Measurements from ENCODE around the gene RERG.
"Not testable (repeated sequence)": the region's sequence is repeated elsewhere in the genome, so short reads cannot be mapped to it uniquely, and the experiment has no call there.

RERG gene

DNA sequence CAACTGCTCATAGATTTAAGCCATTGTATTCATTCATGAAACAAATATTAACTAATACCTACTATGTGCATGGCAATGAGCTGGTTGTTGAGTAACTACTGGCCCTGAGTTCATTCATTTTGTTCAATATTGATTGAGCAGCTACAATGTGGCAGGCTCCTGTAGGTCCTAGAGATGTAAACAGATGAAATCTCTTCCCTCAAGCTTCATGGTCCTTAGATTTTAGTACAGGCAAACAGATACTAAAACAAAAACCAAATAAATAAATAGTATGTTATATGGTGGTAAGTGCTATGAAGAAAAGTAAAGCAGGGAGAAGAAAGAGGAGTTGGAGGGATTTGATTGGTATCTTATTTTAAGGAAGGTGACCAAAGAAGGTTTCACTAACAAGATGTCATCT lies 77.8 kb downstream of the RERG start:
- no peak for DNase-seq (ENCODE audit: low read depth)

DNA sequence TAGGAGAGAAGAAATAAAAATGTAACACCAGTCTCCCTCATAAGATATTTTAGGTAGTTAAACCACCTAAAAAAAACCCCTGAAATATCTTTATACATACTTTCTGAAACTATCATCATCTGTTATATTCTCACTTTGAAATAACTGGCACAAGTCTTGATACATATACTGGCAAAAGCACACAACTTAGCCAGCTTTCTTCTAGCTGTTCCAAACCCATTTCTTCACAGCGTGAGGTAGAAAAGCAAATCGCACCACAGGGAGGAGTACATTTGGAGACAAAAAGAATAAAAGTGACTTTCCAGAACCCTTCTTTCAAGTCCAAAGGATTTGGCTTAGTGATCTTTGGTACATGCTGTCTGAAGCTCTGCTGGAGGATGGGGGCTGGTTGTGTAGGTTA lies 78.5 kb downstream of the RERG start:
- DNase-seq (ENCODE audit: low read depth): no peak

DNA sequence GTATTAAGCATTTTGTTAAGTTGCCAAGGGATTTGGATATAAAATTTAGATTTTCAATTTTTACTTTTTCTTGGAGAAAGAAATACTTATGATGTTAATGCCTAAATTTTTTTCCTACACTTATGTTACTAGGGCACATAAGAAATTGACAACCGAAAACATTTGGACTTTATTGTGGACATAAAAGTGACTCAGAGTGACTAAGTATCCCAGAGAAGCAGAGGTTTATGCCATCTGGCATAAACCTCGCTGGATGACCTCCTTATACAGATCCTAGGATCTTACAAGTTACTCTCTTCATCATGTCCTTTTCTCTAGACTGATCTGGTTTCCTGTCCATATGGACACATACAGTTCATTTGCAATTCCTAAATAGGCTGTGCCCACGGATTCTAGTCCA lies 89.8 kb downstream of the RERG start:
- no peak for DNase-seq (ENCODE audit: low read depth)

DNA sequence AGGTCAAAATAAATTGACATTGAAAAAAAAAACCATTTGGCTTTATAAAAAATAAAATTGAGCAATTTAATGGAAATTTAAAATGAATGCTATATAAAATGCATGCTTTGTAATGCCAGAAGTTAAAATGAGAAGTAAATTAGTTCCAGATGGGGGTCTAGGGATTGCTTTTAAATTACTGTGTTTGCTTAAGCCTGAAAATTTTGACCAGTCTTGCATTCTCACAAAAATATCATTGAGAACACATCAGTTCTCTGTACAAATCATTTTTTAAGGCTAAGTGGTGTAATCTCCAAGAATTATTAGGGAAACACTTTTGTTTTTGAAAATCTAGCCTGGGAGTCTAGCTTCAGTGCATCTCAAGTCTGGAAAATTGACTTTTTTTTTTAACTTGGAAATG lies 90.7 kb downstream of the RERG start:
- no peak for DNase-seq (ENCODE audit: low read depth)

DNA sequence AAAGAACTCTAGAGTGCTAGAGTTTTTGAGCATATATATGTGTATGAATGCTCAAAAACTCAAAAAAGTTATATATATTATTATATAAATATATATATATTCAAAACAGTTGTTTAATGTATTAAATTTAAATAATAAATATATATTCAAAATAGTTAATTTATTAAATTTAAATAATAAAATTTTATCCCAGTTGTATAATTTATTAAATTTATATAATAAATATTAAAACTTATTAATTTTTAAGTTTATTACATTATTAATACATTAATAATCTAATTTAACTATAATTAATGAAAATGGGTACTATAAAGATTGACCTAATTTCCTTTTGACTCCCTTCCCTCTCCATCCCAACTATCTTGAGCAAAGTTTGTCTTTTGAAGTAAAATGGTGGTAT lies 97.8 kb downstream of the RERG start:
- no peak for DNase-seq (ENCODE audit: low read depth)

DNA sequence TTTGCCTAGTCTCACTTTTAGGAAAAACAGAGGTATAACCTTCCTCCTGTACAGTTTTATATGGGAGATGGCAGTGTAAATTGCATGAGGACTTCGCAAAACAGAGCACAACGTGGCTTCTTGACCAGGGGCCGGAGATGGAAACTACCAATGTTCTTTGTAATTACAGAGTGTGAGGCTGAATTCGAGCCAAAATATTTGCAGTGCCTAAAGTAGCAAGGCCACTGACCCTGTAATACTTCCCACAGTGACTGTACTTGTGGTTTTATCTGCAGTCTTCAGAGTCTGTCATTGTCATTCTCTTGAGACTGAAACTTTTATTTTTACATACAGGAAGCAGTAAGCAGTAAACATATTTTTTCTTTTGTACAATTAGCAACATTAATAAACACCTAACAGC lies 98.9 kb downstream of the RERG start:
- no peak for DNase-seq (ENCODE audit: low read depth)

DNA sequence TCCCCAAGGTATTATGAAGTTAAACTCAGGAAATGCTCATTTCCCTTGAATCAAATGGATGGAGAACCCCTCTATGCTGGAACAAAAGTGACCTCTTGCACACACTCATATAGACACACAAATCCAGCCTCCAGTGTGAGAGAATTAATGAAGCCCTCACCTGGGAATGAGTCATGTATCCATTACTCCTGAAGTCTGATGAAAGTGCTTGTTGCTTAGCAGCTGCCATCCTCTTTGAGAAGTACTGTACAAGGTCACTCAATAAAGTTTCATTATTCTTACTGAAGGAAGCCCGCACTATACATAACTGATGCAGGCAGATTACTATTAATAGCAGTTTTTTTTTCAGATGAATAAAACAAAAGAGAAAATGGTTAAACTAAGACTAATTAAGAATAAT lies 102.3 kb downstream of the RERG start:
- DNase-seq (ENCODE audit: low read depth): no peak

DNA sequence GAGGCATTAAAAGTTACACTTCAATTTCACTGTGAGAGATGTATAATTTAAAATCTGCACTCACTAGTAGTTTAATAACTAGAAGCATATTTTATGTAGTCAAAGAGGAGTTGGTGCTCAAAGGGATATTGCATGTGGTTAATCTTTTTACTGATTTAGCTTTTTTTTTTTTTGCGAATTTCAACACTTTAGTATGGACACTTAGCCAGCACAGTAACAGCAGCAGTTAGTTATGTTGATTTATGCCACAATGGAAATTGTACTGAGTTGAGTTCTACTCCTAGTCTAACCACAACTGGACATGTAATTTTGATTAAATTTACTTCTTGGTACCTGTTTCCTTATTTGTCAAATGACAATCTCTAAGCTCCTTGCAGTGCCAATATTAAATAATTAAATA lies 104.2 kb downstream of the RERG start:
- DNase-seq (ENCODE audit: low read depth): no peak

DNA sequence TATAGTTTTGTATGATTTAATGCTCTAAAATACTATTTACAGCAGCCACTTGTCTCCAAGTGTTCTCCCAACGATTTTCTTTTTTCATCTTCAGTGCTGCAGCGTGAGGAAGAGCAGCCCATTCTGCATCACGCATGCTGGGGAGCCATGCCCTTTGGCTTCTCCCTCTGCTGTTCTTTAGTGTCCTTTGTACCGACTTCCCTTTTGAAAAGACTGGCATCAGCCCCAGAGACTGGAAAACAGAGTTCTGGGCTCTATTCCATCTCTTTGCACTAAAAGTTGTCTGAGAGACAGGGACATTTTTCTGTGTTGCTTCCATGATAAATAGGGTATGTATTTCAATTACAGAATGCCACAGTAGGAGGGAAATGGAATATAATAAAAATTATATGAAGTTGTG lies 105.1 kb downstream of the RERG start:
- no peak for DNase-seq (ENCODE audit: low read depth)

DNA sequence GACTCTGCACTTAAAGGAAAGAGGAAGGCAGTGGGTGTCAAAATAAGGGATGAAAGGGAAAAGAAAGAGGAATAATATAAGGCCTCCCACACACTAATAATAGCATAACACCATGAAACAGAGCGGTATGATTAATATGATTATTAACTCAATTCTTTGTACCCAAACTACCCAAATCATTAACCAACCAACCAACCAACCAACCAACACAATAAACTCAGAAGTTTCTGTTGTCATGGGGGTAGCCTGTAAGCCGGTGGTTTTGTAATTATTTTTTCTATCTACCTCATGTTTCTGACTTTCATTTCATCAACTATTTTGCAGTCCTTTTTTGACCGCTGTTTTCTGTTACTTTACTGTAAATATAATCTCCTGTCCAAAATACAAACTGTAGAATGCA lies 105.8 kb downstream of the RERG start:
- no peak for DNase-seq (ENCODE audit: low read depth)

DNA sequence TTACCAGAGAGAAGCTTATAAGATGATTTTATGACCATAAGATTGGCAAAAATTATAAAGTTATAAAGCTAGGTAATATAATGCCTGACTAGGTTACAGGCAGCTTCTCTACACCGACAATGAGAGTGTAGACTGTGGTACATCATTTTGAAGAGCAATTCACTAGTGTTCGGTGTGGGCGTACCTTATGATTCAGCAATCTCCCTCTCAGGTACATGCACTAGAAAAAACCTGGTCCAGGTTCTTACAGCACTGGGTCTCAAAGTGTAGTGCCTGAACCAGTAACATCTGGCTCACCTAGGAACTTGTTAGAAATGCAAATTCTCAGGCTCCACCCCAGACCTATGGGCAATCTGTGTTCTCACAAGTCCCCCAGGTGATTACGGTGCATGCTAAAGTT lies 106.7 kb downstream of the RERG start:
- DNase-seq (ENCODE audit: low read depth): no peak

DNA sequence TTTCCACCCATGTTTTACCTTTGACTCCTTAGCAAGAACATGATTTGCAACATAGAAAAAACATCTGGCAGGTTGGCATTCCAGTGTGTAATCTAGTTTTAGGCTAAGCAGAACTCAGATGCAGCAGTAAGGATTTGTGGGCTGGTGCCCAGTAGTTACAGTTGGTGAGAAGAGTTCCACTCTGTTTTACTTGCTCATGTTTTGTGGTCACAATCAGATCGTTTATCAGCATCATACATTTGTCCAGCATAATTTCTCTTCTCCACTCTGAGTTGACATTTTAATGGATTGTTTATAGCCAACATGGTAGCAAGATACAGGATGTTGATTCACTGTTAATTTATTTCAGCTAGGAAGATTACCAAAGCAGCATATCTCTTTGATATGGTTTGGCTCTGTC lies 128.4 kb downstream of the RERG start:
- no peak for DNase-seq (ENCODE audit: low read depth)

DNA sequence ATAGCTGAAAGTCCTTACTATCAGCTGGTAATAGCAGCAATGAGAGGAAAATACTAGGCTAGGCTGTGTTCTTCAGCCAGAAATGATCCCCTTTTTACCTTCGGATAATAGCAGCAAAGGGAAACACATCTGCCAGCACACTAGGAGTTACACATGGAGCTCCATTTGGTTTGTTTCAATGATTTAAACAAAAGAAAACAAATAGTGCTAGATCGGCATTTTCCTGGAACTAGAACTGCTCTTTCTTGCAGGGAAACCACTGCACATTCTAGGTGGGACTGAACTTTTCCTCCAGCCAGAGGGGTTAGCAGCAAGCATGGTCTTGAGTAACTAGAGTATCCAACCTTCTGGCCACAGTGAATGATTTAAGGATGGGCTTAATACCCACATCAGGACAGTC lies 130.8 kb downstream of the RERG start:
- DNase-seq (ENCODE audit: low read depth): no peak

DNA sequence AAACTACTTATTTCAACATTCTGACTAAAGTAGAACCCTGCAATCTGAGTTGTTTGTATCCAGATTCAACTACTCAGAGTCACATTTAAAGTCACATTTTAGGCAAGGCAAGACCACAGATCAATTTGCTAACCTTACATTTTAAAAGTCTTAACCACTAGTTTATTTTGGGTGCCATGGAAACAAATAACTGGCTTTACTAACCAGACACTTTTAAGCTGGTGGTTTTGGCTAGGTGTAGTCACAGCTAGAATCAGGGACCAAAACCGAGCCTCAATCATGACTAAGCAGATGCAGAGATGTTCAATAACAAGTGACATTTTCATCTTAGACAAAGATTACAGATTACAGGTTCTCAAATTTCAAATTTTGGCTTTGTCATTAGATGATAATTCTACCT lies 133.1 kb downstream of the RERG start:
- DNase-seq (ENCODE audit: low read depth): no peak

DNA sequence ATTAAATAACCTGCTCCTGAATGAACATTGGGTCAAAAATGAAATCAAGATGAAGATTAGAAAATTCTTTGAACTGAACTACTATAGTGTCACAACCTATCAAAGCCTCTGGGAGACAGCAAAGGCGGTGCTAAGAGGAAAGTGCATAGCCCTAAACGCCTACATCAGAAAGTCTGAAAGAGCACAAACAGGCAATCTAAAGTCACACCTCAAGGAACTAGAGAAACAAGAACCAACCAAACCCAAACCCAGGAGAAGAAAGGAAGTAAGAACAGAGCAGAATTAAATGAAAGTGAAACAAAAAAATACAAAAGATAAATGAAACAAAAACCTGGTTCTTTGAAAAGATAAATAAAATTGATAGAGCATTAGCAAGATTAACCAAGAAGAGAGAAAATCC lies 143.5 kb downstream of the RERG start:
- DNase-seq (ENCODE audit: low read depth): not testable (repeated sequence)

DNA sequence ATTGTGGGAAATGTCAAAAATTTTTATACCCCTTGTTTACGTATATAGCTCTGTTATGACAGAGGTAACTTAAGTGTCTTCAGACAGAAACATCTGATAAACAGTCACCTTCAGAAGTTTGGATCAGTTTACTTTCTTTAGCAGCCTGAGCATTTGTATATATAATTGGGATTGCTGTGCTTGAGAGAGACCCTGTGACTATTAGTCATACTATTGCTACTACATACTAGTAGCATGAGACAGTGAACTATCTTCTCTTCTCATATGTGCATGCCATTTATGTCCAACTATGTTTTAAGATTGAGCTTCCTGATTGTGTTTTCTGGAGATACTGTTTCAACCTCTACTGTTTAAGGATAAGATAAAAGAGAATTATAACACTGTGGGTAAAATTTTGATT lies 146.9 kb downstream of the RERG start:
- no peak for DNase-seq (ENCODE audit: low read depth)

DNA sequence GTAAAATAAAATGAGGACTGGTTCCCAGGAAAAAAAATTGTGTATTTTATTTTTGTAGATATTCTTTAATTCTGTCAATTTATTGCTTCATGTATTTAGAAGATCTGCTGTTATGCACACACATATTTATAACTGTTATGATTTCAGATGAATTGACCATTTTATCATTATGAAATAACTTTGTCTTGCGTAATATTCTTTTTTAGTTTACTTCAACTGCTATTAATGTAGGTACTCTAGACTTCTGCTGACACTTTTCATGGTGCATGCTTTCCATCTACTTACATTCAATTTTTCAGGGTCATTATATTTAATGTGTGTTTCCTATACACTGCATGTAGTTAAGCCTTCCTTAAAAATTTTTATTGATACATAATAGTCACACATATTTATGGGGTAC lies 162.1 kb downstream of the RERG start:
- no peak for DNase-seq (ENCODE audit: low read depth)

Data from stimulated activated CD8-positive, alpha-beta memory T cell treated with anti-CD3 and anti-CD28 coated beads, Interleukin-12 subunit alpha, Interleukin-12 subunit beta, amount 100 ng/mL, for 1 hour (primary cell).